ENCODE results near the gene APOBEC3A.
A peak's percentile ranks its signal among the peaks of the same experiment; 100 is the strongest.
"Not testable (repeated sequence)": the region's sequence is repeated elsewhere in the genome, so short reads cannot be mapped to it uniquely, and the experiment has no call there.

The APOBEC3A gene

GRCh38 chr22:38958651-38958943, 1.2 kb downstream of the APOBEC3A start:
- DNase-seq (ENCODE audit: low spot score), result not testable (repeated sequence)

GRCh38 chr22:38959590-38959989, 2.2 kb downstream of the APOBEC3A start:
- DNase-seq (ENCODE audit: low spot score), result no peak

GRCh38 chr22:38960673-38961072, 3.3 kb downstream of the APOBEC3A start:
- DNase-seq (ENCODE audit: low spot score), result not testable (repeated sequence)

- DNase-seq (ENCODE audit: low spot score), result not testable (repeated sequence)
Measured at GRCh38 chr22:38963291-38963738, 5.9 kb downstream of the APOBEC3A start.

- no peak for DNase-seq (ENCODE audit: low spot score)
Measured at GRCh38 chr22:38963872-38964271, 6.5 kb downstream of the APOBEC3A start.

- DNase-seq (ENCODE audit: low spot score), result no peak
Measured at GRCh38 chr22:38964306-38964705, 6.9 kb downstream of the APOBEC3A start.

GRCh38 chr22:38964989-38965388, 7.6 kb downstream of the APOBEC3A start:
- no peak for DNase-seq (ENCODE audit: low spot score)

- no peak for DNase-seq (ENCODE audit: low spot score)
Measured at GRCh38 chr22:38965614-38966379, 8.4 kb downstream of the APOBEC3A start.

- no peak for DNase-seq (ENCODE audit: low spot score)
Measured at GRCh38 chr22:38966380-38966702, 8.9 kb downstream of the APOBEC3A start.

GRCh38 chr22:38966942-38967341, 9.5 kb downstream of the APOBEC3A start:
- no peak for DNase-seq (ENCODE audit: low spot score)

GRCh38 chr22:38967451-38968450, 10.3 kb downstream of the APOBEC3A start:
- no peak for DNase-seq (ENCODE audit: low spot score)

GRCh38 chr22:38968801-38969200, 11.4 kb downstream of the APOBEC3A start:
- DNase-seq (ENCODE audit: low spot score), result no peak

GRCh38 chr22:38970551-38970950, 13.1 kb downstream of the APOBEC3A start:
- no peak for DNase-seq (ENCODE audit: low spot score)

- no peak for DNase-seq (ENCODE audit: low spot score)
Measured at GRCh38 chr22:38971202-38971601, 13.8 kb downstream of the APOBEC3A start.

- DNase-seq (ENCODE audit: low spot score), result no peak
Measured at GRCh38 chr22:38971791-38972190, 14.4 kb downstream of the APOBEC3A start.

- DNase-seq (ENCODE audit: low spot score), result no peak
Measured at GRCh38 chr22:38972558-38972957, 15.1 kb downstream of the APOBEC3A start.

GRCh38 chr22:38973289-38974169, 16.1 kb downstream of the APOBEC3A start:
- peak; percentile 33 for DNase-seq (ENCODE audit: low spot score)

GRCh38 chr22:38974170-38974825, 16.9 kb downstream of the APOBEC3A start:
- no peak for DNase-seq (ENCODE audit: low spot score)

- DNase-seq (ENCODE audit: low spot score), result no peak
Measured at GRCh38 chr22:38974826-38975175, 17.4 kb downstream of the APOBEC3A start.

GRCh38 chr22:38977289-38977688, 19.9 kb downstream of the APOBEC3A start:
- DNase-seq (ENCODE audit: low spot score), result not testable (repeated sequence)

- DNase-seq (ENCODE audit: low spot score), result not testable (repeated sequence)
Measured at GRCh38 chr22:38980587-38980986, 23.2 kb downstream of the APOBEC3A start.

All from CD4-positive, alpha-beta T cell treated with Interleukin-6 at 100 ng/mL for 8 hours (primary cell).